ENCODE data around the gene ZKSCAN8.

GRCh38 chr6:28139860-28140543 lies 1.7 kb upstream of the ZKSCAN8 start:
- TF ChIP-seq POLR2AphosphoS5 (IDR thresholded peaks at IDR 0.05; ENCODE audit: borderline replicate concordance, low read depth, low read length), result no peak
- TF ChIP-seq EZH2 (IDR thresholded peaks at IDR 0.05), result no peak

Measured in SK-N-MC (cell line).